ENCODE results near the gene ITPR1.

DNA sequence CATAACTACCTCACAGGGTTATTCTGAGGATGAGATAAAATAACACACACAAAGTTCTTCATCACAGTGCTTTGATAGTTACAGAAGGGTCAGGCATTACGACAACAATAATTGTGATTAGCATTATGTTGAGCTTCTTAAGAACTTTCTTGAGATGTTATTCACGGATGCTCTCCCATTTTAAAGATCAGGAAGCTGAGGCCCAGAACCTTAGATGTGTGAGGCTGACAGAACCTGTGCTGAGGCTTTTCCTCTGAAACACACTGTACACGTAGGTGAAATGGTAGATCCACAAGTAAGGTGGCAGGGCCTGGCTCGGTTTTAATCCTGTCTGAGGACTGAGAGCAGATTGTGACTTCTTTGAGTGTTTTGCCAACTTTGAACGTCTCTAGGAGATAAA, 274.9 kb downstream of the ITPR1 start:
- TF ChIP-seq, protein P1, sequence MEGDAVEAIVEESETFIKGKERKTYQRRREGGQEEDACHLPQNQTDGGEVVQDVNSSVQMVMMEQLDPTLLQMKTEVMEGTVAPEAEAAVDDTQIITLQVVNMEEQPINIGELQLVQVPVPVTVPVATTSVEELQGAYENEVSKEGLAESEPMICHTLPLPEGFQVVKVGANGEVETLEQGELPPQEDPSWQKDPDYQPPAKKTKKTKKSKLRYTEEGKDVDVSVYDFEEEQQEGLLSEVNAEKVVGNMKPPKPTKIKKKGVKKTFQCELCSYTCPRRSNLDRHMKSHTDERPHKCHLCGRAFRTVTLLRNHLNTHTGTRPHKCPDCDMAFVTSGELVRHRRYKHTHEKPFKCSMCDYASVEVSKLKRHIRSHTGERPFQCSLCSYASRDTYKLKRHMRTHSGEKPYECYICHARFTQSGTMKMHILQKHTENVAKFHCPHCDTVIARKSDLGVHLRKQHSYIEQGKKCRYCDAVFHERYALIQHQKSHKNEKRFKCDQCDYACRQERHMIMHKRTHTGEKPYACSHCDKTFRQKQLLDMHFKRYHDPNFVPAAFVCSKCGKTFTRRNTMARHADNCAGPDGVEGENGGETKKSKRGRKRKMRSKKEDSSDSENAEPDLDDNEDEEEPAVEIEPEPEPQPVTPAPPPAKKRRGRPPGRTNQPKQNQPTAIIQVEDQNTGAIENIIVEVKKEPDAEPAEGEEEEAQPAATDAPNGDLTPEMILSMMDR (IDR thresholded peaks at IDR 0.05), result no peak
- TF ChIP-seq POLR2A (IDR thresholded peaks at IDR 0.05), result no peak
